ENCODE data around the gene MIB2.

Gene MIB2

GRCh38 chr1:1615256-1616044 lies at the start of gene MIB2:
TSS of gene MIB2 (plus strand) at chr1:1615500. CDS start at chr1:1623453, 7,953 bp downstream.
- H3K4me3 ChIP-seq (ENCODE audit: low read length), result peak within 1 kb of the TSS; percentile 78
- no peak for TF ChIP-seq ZNF274 (IDR thresholded peaks at IDR 0.05; ENCODE audit: low read depth, low read length)

DNA sequence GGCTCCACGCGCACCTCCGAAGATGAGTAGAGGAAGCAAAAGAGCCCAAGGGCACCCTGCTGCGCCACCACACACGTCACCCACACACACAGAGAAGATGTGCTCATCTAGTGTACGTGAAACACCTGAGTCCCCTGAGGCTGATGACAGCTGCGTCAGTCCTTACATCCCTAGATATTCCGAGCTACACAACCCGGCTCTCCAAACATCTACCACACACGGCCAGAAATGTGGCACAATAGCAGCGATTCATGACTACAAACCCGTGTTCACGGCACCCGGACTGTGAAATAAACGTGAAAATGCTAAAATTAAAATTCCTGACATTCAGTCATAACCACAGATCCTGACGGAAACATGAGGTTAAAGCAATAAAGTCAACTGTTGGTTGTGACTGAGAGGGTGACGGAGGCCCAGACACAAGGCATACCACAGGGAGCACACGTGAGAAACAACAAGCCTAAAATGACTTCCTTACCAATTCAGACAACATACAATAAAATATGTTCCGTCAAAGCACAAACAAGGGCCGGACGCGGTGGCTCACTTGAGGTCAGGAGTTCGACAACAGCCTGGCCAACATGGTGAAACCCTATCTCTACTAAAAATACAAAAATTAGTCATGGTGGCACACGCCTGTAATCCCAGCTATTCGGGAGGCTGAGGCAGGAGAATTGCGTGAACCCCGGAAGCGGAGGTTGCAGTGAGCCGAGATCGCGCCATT lies 48.0 kb upstream of the MIB2 start:
- no peak overlapping the region for H3K4me3 ChIP-seq (ENCODE audit: low read length)
- TF ChIP-seq ZNF274 (IDR thresholded peaks at IDR 0.05; ENCODE audit: low read depth, low read length), result no peak

DNA sequence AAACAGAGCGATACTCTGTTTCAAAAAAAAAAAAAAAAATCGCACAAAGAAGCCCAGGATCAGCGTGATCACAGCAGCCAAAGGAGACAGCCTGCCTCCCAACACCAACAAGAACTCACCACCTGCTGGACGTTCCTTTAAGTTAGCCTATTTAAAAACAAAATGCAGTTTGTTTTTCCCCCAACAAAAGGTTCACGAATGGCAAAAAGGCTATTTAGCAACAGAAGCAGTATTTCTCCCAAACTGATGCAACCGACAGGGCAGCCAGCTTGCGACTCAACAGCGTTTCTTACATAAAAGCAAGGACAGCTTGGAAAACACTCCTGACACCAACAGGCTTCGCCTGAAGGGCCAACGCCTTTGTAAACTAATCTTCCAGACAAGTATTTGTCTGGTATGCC lies 47.4 kb upstream of the MIB2 start:
- no peak for TF ChIP-seq ZNF274 (IDR thresholded peaks at IDR 0.05; ENCODE audit: low read depth, low read length)
- no peak overlapping the region for H3K4me3 ChIP-seq (ENCODE audit: low read length)

DNA sequence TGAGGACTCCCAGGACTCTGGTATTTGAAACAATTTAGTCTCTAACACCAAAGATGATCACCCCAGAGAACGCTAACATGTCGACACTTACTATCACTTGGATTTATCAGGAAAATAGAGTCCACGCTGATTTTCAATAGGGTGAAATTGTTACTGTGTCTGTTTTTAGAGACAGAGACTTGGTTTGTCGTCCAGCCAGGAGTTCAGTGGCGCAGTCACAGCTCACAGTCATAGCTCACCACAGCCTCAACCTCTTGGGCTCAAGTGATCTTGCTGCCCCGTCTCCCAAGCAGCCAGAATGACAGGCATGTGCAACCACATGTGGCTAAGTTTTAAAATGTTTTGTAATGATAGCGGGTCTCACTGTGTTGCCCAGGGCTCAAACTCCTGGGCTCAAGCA lies 46.0 kb upstream of the MIB2 start:
- H3K4me3 ChIP-seq (ENCODE audit: low read length), result no peak overlapping the region
- TF ChIP-seq ZNF274 (IDR thresholded peaks at IDR 0.05; ENCODE audit: low read depth, low read length), result no peak

DNA sequence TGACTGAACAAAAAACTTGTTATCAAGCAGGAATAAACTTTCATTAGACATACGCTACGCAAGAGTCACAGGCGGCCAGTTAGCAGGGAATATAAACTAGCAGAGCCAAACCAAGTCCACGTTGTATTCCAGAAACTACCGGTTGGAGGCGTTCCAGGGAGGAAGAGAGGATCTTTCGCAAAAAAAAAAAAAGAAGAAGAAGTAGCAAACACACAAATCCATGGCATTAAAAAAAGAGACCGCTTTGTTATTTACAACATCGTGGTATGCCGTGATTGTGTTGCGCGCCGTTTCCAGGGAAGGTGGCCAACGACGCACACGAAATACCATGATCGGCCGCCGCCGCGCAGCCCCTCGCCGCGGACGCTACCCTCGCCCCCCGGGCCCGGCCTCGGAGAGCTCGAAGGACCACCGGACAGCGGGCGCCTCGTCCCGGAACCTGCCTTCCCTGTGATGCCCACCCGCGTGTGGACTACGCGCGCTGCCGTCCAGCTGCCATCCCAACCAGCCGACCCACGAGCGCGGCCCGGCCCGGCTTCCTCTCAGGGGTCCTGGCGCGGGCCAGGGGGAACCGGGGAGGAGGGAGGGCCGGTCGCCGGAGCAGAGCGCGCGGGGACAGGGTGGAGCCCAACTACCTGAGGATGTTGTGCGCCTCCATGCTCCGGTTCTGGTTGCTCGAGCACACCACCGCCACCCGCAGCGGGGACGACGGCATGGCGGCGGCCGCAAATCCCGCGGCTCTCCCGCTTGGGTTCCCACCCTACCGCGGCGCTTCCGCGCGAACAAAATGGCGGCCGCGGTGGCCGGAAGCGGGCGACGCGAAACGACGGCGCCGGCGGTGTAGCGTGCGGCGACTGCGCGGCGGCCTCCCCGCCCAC lies 41.2 kb upstream of the MIB2 start:
- H3K4me3 ChIP-seq (ENCODE audit: low read length), result peak overlapping the region; percentile 79
- TF ChIP-seq ZNF274 (IDR thresholded peaks at IDR 0.05; ENCODE audit: low read depth, low read length), result no peak

DNA sequence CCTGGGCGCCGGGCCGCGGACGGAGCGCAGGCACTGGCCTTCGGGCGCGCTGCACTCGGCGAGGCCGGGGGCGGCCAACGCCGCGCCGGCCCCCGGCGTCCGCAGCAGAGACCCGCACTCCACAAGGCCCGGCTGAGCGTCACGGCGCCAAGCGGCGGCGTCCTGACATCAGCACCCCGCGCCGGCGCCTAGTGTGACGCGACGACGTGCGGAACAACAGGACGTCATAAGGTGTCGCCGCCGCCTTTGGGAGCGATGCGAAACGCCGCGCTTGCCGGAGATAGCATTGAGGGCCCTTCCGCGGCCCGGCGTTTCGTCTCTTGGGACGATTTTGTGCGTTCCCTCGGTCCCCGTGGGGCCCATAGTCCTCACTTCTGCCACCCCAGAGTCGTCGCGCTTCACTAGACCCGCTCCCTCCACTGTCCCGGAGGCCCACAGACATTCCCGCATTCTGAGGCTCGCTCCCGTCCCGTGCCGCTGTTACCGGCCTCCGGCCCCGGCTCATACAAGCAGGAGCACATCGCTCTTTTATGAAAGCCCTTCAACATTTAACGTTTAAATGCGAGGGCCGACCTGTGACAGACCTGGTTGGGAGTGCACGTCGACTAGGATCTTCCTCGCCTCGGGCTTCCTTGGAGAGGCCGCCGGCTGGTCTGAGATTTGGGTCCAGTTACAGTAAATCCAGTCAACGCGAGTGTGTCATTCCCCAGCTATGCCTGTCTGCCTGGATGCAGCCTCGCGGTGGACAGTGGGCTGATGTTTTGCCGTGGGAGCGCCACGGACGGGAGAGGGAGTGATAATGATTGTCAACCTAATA lies 40.4 kb upstream of the MIB2 start, which contains the start of gene SSU72:
SSU72 (minus strand) TSS at position 143 of the 817 bp plus-strand sequence. CDS start 306 bp downstream, outside the sequence.
- H3K4me3 ChIP-seq (ENCODE audit: low read length), result peak within 1 kb of the TSS; percentile 79
- TF ChIP-seq ZNF274 (IDR thresholded peaks at IDR 0.05; ENCODE audit: low read depth, low read length), result no peak

GRCh38 chr1:1577367-1578011 lies 37.8 kb upstream of the MIB2 start:
- no peak overlapping the region for H3K4me3 ChIP-seq (ENCODE audit: low read length)
- no peak for TF ChIP-seq ZNF274 (IDR thresholded peaks at IDR 0.05; ENCODE audit: low read depth, low read length)

GRCh38 chr1:1578371-1578940 lies 36.8 kb upstream of the MIB2 start:
- TF ChIP-seq ZNF274 (IDR thresholded peaks at IDR 0.05; ENCODE audit: low read depth, low read length), result no peak
- H3K4me3 ChIP-seq (ENCODE audit: low read length), result no peak overlapping the region

DNA sequence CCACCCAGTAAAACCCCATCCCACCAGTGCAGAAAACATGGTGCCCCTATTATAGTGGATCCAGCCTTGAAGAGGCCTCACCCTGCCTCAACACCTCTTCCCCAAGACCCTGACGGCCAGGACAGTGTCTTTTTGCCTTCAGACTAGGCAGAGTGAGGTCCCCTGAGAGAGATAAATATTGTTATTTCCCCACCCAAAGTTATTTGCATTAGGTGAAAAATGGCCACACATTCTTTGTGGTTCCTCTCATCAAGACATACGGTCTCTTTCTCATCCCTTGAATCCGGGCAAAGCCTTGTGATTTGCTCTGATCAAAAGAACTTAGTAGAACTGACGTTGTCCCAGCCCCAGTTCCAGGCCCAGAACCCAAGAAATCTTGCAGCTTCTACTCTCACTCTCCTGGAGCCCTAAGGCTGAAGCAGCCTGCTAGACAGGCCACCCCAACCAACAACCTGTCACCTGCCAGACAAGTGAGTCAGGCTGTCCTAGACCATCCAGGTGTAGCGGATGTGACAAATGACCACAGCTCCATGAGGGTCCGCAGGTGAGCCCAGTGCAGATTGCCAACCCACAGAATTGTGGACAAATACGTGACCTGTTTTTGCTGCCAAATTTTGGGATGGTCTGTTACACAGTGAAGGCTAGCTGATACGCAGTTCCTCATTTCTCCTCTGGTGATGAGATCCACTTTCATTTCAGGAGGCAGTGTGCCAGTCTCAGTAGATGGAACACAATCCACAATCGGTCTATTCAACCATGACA lies 32.5 kb upstream of the MIB2 start:
- TF ChIP-seq ZNF274 (IDR thresholded peaks at IDR 0.05; ENCODE audit: low read depth, low read length), result no peak
- no peak overlapping the region for H3K4me3 ChIP-seq (ENCODE audit: low read length)

DNA sequence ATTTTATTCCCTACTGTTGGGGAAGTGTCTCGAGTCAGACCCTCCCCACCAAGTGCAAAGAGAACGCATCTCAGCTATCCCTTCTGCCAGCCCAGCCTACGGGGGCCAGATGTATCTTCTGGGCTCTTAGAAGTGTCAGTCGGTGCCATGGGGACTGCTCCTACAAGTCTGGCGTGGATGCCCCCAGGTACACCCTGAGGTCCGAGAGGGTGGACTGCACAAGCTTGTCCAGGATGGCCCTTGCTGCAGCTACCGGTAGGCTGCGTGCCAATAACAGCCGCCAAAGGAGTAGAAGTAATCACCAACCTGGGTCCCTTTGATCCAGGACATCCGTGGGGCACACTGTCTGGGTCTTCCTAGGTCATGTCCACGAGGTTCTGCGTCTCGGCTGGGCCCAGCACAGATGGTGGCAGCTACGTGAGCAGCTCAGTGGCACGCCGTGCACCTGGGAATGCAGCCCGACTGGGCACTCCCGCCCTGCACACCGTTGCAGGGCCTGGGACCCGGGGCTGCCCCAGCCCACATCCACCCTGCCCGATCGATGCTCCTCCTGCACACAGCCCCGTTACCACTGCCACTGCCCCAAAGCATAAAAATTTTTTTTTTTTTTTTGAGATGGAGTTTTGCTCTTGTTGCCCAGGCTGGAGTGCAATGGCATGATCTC lies 31.8 kb upstream of the MIB2 start:
- H3K4me3 ChIP-seq (ENCODE audit: low read length), result no peak overlapping the region
- TF ChIP-seq ZNF274 (IDR thresholded peaks at IDR 0.05; ENCODE audit: low read depth, low read length), result no peak

- TF ChIP-seq ZNF274 (IDR thresholded peaks at IDR 0.05; ENCODE audit: low read depth, low read length), result no peak
These were observed 23.8 kb upstream of the MIB2 start for GRCh38 chr1:1591452-1591851.

More at GRCh38 chr1:1591452-1591851, 23.8 kb upstream of the MIB2 start:
- H3K4me3 ChIP-seq (ENCODE audit: low read length), result no peak overlapping the region
